Measurements from ENCODE around the gene FAM204A.

FAM204A gene

DNA sequence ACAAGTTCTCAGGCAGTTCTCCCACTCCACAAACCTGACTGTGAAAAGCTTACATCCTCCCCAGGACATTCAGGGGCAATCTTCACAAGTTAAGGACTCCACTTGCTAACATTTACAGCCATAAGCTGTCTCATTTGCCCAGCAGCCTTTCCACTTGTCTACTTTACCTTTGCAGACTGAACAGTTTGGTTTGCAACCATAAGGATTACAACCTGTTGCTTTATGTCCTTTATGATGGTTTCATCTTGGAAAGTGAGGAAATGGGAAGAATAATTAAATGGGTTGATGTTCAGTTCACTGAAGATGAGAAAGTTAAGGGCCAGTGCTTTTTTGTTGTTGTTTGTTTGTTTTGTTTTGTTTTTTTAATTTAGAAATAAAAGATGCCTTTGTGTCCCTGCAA is 92.4 kb downstream of the FAM204A start:
- Histone ChIP-seq H3K4me3 (ENCODE audit: low read depth in 1 of 2, low read length in 2 of 2) (no peak overlapping the region), H3K9ac (ENCODE audit: low read depth, low read length) (no peak overlapping the region), H3K4me1 (ENCODE audit: insufficient read depth, low read length) (no peaks in the 10 kb centered on the region), H4K20me1 (ENCODE audit: insufficient read depth, low read length) (no peaks in the 10 kb centered on the region), H3K27me3 (ENCODE audit: insufficient read depth, low read length, poor library complexity) (peaks cover 30% of the 10 kb centered on the region), H2AFZ (ENCODE audit: low read depth, low read length) (no peak overlapping the region), H3K9me3 (ENCODE audit: insufficient read depth, low read length, severe bottlenecking) (no peaks in the 10 kb centered on the region), H3K79me2 (ENCODE audit: insufficient read depth, low read length) (no peaks in the 10 kb centered on the region), H3K36me3 (ENCODE audit: insufficient read depth, low read length) (no peaks in the 10 kb centered on the region), H3K4me2 (ENCODE audit: insufficient read depth, low read length) (no peak overlapping the region), H3K27ac (ENCODE audit: low read length) (no peak overlapping the region)
- no peak for TF ChIP-seq EZH2 (IDR thresholded peaks at IDR 0.05; ENCODE audit: borderline replicate concordance, low read depth, low read length, severe bottlenecking)
- TF ChIP-seq, protein P1, sequence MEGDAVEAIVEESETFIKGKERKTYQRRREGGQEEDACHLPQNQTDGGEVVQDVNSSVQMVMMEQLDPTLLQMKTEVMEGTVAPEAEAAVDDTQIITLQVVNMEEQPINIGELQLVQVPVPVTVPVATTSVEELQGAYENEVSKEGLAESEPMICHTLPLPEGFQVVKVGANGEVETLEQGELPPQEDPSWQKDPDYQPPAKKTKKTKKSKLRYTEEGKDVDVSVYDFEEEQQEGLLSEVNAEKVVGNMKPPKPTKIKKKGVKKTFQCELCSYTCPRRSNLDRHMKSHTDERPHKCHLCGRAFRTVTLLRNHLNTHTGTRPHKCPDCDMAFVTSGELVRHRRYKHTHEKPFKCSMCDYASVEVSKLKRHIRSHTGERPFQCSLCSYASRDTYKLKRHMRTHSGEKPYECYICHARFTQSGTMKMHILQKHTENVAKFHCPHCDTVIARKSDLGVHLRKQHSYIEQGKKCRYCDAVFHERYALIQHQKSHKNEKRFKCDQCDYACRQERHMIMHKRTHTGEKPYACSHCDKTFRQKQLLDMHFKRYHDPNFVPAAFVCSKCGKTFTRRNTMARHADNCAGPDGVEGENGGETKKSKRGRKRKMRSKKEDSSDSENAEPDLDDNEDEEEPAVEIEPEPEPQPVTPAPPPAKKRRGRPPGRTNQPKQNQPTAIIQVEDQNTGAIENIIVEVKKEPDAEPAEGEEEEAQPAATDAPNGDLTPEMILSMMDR (IDR thresholded peaks at IDR 0.05; ENCODE audit: borderline replicate concordance, extremely low read depth, low read length, poor library complexity, severe bottlenecking), result no peak
- DNase-seq (no peak), ATAC-seq (ENCODE audit: insufficient read depth, low read depth) (no peak)
